ES-I3 (cell line): ENCODE measurements around the gene EFNB3.

Source experiments
- H3K36me3 ChIP-seq: 2 replicates; pipeline ENCODE4 v1.6.1; 2013; ENCODE audit warnings: mild to moderate bottlenecking, low read length, control low read depth, moderate library complexity; ENCODE audit not compliant: insufficient read depth
- H3K4me1 ChIP-seq: 2 replicates; pipeline ENCODE4 v1.6.1; 2013; ENCODE audit warnings: mild to moderate bottlenecking, control low read depth, low read length; ENCODE audit not compliant: insufficient read depth
- H3K9ac ChIP-seq: 2 replicates; pipeline ENCODE4 v1.6.1; 2013; ENCODE audit warnings: low read depth, mild to moderate bottlenecking, low read length, moderate library complexity
- H3K9me3 ChIP-seq: 2 replicates; pipeline ENCODE4 v1.6.1; 2013; ENCODE audit warnings: mild to moderate bottlenecking, low read length, moderate library complexity; ENCODE audit not compliant: control insufficient read depth, insufficient read depth

EFNB3 gene

DNA sequence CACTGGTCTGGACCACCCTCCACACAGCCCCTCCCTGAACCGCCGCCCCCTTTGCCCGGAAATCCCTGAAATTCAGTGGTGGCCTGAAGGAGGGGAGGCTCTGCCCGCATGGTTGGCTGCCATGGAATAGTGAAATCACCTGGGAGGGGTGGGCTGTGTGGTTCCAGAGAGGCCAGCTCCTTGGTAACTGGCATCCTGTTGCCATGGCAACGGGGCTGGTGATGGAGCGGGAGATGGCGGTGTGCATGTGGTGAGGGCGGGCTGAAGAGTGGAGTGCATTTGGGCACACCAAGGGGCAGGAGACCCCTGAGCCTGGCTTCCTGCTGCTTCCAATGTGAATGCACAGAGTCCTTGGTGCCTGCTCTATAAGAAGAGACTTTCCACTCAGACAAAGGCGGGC lies 2.4 kb downstream of the EFNB3 start:
- Histone ChIP-seq H3K4me1 (peaks cover 13% of the 10 kb centered on the region), H3K9me3 (no peaks in the 10 kb centered on the region), H3K36me3 (no peaks in the 10 kb centered on the region), H3K9ac (no peak overlapping the region)

GRCh38 chr17:7707858-7708750 lies 3.1 kb downstream of the EFNB3 start:
- no peak overlapping the region for H3K9ac ChIP-seq
- peaks cover 17% of the 10 kb centered on the region for H3K4me1 ChIP-seq
- no peaks in the 10 kb centered on the region for H3K36me3 ChIP-seq
- H3K9me3 ChIP-seq = no peaks in the 10 kb centered on the region

- no peak overlapping the region for H3K9ac ChIP-seq
- no peaks in the 10 kb centered on the region for H3K36me3 ChIP-seq
- H3K4me1 ChIP-seq = peaks cover 17% of the 10 kb centered on the region
Observed at GRCh38 chr17:7709031-7709430, 4.0 kb downstream of the EFNB3 start.

DNA sequence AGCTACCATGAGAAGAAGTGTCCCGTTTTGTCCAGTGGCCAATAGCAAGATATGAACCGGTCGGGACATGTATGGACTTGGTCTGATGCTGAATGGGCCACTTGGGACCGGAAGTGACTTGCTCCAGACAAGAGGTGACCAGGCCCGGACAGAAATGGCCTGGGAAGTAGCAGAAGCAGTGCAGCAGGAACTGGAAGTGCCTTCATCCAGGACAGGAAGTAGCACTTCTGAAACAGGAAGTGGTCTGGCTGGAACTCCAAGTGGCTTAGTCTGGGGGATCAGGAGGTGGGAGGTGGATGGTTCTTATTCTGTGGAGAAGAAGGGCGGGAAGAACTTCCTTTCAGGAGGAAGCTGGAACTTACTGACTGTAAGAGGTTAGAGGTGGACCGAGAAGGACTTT lies 5.3 kb downstream of the EFNB3 start:
- Histone ChIP-seq H3K9ac (no peak overlapping the region), H3K9me3 (no peaks in the 10 kb centered on the region), H3K4me1 (peaks cover 17% of the 10 kb centered on the region)

More at GRCh38 chr17:7709031-7709430, 4.0 kb downstream of the EFNB3 start:
- no peaks in the 10 kb centered on the region for H3K9me3 ChIP-seq

DNA sequence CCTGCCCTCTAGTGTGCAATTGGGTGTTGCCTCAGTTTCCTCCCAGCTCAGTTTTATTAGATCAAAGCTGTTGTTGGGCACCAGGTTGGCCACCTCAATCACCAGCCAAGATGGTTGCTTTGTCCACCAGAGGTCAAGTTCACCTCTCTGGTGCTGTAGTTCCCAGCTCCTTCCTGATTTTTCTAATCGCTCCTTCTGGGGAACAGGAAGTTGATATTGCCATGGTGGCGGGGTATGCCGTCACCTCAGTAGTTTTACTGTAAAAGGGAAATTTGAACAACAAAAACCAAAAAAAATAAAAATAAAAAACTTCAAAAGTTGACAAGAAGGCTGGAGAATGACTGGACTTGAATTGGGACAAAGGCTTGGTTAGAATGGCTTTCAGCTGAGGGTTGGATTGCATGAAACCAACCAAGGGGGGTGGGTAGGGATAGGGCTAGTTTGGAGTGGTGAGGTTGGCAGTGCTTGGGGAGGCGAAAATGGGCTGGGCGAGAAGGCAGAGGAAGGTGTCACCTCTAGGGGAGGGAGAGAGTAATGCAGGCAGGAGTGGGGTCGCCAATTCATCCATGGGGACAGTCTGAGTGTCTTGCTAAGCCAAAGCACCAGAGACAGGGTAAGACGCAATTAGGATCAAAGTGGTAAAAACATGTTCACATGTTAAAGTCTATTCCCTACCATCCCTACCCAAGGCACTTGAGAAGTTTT lies 6.2 kb downstream of the EFNB3 start:
- H3K9ac ChIP-seq = no peak overlapping the region
- no peaks in the 10 kb centered on the region for H3K9me3 ChIP-seq
- no peaks in the 10 kb centered on the region for H3K36me3 ChIP-seq
- peaks cover 21% of the 10 kb centered on the region for H3K4me1 ChIP-seq

More for the DNA sequence above, 5.3 kb downstream of the EFNB3 start:
- no peaks in the 10 kb centered on the region for H3K36me3 ChIP-seq

GRCh38 chr17:7712111-7712771 lies 7.2 kb downstream of the EFNB3 start:
- H3K4me1 ChIP-seq = peaks cover 25% of the 10 kb centered on the region
- H3K9me3 ChIP-seq = no peaks in the 10 kb centered on the region
- H3K9ac ChIP-seq = no peak overlapping the region
- no peaks in the 10 kb centered on the region for H3K36me3 ChIP-seq

DNA sequence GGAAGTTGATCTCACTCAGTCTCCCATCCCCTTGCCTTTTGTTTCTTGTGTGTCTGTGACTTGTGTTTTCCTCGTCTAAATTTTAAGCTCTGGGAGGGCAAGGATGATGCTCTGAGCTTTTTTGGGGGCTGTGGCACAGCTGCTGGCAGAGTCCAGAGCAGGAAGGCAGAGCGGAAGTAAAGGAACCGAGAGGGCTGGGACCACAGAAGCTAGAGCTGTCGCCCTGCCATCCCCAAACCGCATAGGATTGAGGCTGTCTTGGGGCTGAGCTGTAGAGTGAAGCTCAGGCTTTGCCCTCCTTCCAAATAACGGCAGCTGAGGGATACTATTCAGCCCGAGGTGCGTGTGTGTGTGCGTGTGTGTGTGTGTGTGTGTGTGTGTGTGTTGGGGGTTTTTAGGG lies 8.8 kb downstream of the EFNB3 start:
- Histone ChIP-seq H3K9ac (no peak overlapping the region), H3K9me3 (no peaks in the 10 kb centered on the region), H3K4me1 (peaks cover 25% of the 10 kb centered on the region), H3K36me3 (no peaks in the 10 kb centered on the region)

GRCh38 chr17:7714721-7715594 lies 10.0 kb downstream of the EFNB3 start:
- H3K4me1 ChIP-seq = peaks cover 26% of the 10 kb centered on the region
- H3K9ac ChIP-seq = no peak overlapping the region
- H3K36me3 ChIP-seq = no peaks in the 10 kb centered on the region
- H3K9me3 ChIP-seq = no peaks in the 10 kb centered on the region

- no peaks in the 10 kb centered on the region for H3K36me3 ChIP-seq
- peaks cover 22% of the 10 kb centered on the region for H3K4me1 ChIP-seq
- H3K9ac ChIP-seq = peak overlapping the region; percentile 79
- H3K9me3 ChIP-seq = no peaks in the 10 kb centered on the region
Observed at GRCh38 chr17:7715936-7716886, 11.2 kb downstream of the EFNB3 start.

DNA sequence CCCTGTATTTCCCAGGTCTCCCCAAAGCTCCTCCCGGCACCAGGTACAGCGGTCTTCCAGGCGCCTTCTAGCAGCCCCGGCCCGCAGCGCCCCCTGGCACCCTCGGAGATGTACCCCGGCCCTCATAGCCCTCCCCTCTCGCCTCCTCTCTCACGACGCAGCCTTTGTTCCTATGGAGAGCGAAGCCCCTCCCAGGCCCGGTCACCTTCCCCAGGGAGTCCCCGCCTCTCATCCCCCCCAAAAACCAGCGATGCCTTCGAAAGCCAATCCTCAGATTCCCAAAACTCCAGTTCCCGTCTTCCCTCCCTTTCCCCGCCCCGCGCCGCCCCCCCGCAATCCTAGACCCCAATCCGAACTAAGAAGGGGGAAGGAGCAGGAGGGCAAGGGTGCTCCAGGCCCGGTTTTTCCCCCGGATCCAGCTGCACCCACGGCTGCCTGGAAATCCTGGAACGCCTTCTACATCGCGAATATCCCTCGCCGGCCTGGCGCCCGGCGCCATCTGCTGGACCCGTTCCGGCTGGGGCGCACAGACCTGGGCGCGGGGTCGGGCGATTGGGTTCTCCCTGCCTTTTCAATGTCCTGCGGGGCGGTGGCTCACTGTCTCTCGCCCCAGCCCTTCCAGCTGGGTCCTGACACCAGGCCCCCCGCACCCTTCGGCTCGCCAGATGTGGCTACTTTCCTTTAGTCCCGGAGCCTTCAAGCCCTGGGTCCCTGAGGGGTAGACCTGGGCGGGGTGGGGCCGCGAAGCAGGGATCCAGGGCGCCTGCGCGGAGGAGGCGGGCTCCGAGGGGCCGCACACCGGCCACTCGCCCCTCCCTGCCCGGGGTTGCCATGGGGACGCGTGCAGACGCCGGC lies 12.1 kb downstream of the EFNB3 start, which contains the start of gene DNAH2:
Gene DNAH2, plus strand, starts transcription at position 844 of the 855 bp plus-strand sequence. CDS start 1,991 bp downstream, outside the sequence.
- Histone ChIP-seq H3K4me1 (peaks cover 16% of the 10 kb centered on the region), H3K9ac (peak within 1 kb of the TSS; percentile 79), H3K9me3 (no peaks in the 10 kb centered on the region), H3K36me3 (no peaks in the 10 kb centered on the region)

DNA sequence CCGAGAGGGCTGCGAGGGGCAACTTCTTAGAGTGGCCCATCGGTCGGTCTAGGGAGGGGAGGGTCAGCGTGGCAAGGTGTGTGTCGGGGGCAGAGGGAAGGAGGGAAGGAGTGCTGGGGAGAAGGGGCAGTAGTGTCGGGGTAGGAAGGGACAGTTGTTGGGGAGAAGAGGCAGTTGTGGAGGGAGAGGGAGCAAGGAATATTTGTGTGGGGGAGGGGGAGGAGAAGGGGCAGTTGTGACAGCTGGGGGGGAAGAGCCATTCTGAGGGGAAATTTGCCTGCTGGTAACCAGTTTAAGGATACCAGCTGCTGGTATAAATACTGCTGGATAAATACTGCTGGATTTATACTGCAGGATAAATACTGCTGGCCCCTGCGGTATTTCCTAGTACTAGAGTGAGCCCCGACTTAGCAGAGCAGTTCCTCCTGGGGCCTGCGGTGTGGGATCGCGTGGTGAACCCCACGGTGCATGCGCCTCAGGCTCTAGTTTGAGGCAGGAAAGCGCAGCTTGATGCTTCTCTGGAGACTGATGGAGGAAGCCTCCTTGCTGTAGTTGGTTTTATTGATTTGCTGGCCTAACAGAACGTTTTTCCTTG lies 12.9 kb downstream of the EFNB3 start:
- peaks cover 16% of the 10 kb centered on the region for H3K4me1 ChIP-seq
- no peaks in the 10 kb centered on the region for H3K36me3 ChIP-seq
- H3K9me3 ChIP-seq = no peaks in the 10 kb centered on the region
- peak overlapping the region; percentile 79; the same call in 1 of the 2 replicates for H3K9ac ChIP-seq

- no peaks in the 10 kb centered on the region for H3K36me3 ChIP-seq
- H3K4me1 ChIP-seq = peaks cover 16% of the 10 kb centered on the region
- H3K9ac ChIP-seq = no peak overlapping the region
- H3K9me3 ChIP-seq = no peaks in the 10 kb centered on the region
Observed at GRCh38 chr17:7719661-7720060, 14.7 kb downstream of the EFNB3 start.
